Breast epithelium (tissue), 3 donors: ENCODE results near the gene SEMA3C.

Experiments used
- POLR2AphosphoS5 ChIP-seq, 3 donors: sonication (generic); formaldehyde crosslinking; IDR thresholded peaks; one replicate each; pipeline ENCODE4 v1.6.1; 2017; ENCODE audit warnings: antibody characterized with exemption in 3 of 3
- TF ChIP-seq, protein P1 (sequence below), 3 donors: fragments of 450-650 bp; IDR thresholded peaks; one replicate each; pipeline ENCODE4 v1.5.1; 2016 to 2017; ENCODE audit warnings: antibody characterized with exemption in 3 of 3, mild to moderate bottlenecking in 3 of 3, moderate library complexity in 3 of 3

DNA sequence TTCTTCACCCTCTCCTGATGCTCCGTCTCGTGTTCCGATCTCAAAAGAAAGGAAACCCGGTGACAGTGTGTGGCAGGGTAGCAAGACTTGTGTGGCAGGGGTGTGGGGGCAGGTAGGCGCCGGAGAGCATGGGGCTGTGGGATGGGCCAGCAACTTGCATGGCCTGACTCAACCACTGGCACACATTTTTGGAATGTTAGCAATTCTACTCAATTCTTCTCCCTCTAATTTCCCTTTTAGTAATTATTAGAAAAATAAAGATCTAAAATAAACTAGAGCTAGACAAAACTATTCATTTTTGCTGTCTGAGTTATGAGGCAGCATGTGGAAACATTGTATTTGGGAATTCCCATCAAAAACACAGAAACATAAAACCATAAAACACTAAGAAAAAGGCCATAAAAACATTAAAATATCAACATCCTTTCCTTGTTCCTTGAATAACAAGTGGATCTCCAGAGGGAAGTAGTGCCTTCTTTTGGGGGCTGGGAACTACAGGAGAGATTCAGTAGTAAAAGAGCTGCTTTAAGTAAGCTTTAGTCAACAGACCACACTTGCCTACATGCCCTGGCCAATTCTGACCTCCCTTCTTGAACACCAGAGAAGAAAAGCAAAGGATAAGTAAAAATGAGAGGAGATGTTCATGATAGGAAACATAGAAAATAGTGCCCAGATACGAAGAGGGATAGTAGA, 21.8 kb downstream of the SEMA3C start:
- TF ChIP-seq, protein P1, sequence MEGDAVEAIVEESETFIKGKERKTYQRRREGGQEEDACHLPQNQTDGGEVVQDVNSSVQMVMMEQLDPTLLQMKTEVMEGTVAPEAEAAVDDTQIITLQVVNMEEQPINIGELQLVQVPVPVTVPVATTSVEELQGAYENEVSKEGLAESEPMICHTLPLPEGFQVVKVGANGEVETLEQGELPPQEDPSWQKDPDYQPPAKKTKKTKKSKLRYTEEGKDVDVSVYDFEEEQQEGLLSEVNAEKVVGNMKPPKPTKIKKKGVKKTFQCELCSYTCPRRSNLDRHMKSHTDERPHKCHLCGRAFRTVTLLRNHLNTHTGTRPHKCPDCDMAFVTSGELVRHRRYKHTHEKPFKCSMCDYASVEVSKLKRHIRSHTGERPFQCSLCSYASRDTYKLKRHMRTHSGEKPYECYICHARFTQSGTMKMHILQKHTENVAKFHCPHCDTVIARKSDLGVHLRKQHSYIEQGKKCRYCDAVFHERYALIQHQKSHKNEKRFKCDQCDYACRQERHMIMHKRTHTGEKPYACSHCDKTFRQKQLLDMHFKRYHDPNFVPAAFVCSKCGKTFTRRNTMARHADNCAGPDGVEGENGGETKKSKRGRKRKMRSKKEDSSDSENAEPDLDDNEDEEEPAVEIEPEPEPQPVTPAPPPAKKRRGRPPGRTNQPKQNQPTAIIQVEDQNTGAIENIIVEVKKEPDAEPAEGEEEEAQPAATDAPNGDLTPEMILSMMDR (IDR thresholded peaks at IDR 0.05), result no peak
- no peak for TF ChIP-seq POLR2AphosphoS5 (IDR thresholded peaks at IDR 0.05)
